ENCODE results near the gene TMEM208. TPM values are rescaled to one million over a fixed set of nuclear protein-coding genes. Genes with fewer than 3 reads are reported as not detected.
A peak's percentile ranks its signal among the peaks of the same experiment; 100 is the strongest.

The TMEM208 gene
- total RNA-seq, 1 donor from 2014 or later, result 72.4 TPM

DNA sequence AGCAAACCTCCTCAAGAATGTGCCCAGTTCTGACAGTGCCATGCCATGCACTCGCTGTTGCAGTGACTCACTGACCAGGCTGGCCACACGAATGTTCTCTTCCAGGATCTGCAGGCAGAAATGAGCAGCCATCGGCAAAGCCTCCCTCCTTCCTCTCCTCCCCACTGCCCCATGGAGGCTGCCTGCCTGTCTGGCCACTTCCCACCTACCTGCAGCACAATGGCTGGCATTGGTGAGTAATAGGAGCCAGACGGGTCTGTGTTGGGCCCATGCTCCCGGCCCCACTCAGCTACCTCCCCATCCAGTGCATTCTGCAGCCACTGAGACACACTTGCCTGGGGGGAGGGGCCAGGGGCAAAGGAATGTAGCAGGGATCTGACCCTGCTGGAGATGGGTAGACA is 40.4 kb upstream of the TMEM208 start:
- intact Hi-C loops (cut with micrococcal nuclease), result no loop called here
- Mint-ChIP-seq H3K36me3 (ENCODE audit: low read depth) (no peaks in the 10 kb centered on the region), H3K9me3 (no peaks in the 10 kb centered on the region), H3K27me3 (ENCODE audit: insufficient read depth) (peaks cover 8% of the 10 kb centered on the region), H3K4me1 (ENCODE audit: low read depth) (peaks cover 18% of the 10 kb centered on the region), H3K27ac (no peak overlapping the region), H3K4me3 (no peak overlapping the region)
- no peak for DNase-seq (ENCODE audit: low spot score)

DNA sequence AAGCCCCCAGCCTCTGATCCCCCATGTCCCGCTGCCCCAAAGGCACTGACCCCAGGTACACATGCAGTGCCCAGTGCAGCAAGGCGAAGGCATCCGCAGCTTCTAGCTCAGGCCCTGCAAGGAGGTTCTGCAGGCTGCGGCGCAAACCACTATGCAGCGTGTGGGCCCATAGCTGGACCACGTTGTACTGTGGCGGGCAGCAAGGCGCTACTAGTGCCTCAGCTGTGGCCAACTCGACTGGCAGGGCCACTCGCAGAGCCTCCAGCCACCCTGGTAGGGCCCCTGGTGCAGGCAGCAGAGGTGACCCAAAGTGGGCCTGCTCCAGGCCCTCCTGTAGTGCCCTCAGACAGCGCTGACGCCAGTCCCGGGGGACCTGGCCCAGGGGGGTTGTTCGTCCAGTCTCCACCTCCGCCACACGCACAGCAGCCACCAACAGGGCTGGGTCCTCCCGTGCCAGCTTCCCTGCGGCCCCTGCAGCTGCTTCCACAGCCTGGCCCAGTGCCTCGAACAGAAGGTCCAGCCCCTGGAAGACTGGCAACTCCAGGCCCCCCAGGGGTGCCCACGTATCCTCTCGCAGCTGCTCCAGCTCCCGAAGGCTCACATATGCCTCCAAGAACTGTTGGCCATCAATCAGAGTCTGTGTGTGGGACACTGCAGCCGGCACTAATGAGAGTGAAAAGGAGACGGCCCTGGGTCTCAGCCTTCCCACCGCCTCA is 39.6 kb upstream of the TMEM208 start:
- peaks cover 22% of the 10 kb centered on the region for H3K4me1 Mint-ChIP-seq (ENCODE audit: low read depth)
- H3K9me3 Mint-ChIP-seq, result no peaks in the 10 kb centered on the region
- DNase-seq (ENCODE audit: low spot score), result no peak
- peaks cover 8% of the 10 kb centered on the region for H3K27me3 Mint-ChIP-seq (ENCODE audit: insufficient read depth)
- intact Hi-C loops (cut with micrococcal nuclease), result no loop called here
- H3K27ac Mint-ChIP-seq, result no peak overlapping the region
- H3K36me3 Mint-ChIP-seq (ENCODE audit: low read depth), result no peaks in the 10 kb centered on the region
- no peak overlapping the region for H3K4me3 Mint-ChIP-seq

DNA sequence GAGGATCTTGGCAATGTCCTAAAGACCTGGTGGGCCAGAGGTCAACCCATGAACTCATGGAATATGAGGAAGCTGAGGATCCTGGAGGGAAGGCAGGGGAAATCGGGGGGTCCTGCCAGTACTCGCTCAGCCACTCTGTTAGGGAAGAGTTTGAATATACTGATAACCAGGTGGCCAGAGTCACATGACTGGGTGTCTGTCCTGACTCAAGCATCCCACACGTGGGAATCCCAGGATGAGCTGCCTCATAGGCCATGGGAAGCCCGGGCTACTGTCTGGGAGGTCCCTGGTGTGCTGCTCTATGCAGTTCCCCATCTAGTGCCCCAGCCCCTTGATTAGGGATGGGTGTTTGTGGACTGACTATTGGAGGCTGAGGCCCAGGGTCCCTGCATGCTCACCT is 38.6 kb upstream of the TMEM208 start:
- peaks cover 8% of the 10 kb centered on the region for H3K27me3 Mint-ChIP-seq (ENCODE audit: insufficient read depth)
- no peak overlapping the region for H3K27ac Mint-ChIP-seq
- peaks cover 5% of the 10 kb centered on the region for H3K36me3 Mint-ChIP-seq (ENCODE audit: low read depth)
- intact Hi-C loops (cut with micrococcal nuclease), result no loop called here
- peaks cover 30% of the 10 kb centered on the region for H3K4me1 Mint-ChIP-seq (ENCODE audit: low read depth)
- no peak for DNase-seq (ENCODE audit: low spot score)
- H3K9me3 Mint-ChIP-seq, result no peaks in the 10 kb centered on the region
- no peak overlapping the region for H3K4me3 Mint-ChIP-seq

DNA sequence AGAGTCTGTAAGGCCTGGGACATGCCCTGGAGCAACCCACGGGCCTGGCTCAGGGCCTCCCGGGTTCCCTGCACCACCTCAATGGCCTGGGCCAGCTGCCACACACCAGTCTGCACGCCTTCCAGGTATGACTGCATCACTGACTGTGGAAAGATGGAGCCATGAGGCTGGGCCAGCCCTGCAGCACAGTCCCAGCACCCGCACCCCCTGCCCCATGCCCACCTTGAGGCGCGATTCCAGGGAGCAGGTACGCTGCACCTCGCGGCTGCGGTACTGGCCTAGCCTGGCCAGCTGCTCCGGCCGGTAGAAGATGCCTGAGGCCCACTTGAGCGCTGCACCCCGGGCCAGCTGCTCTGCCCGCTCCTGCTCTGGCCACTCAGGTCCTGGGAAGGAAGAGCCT is 38.1 kb upstream of the TMEM208 start:
- intact Hi-C loops (cut with micrococcal nuclease), result no loop called here
- Mint-ChIP-seq H3K9me3 (no peaks in the 10 kb centered on the region), H3K27me3 (ENCODE audit: insufficient read depth) (peaks cover 8% of the 10 kb centered on the region), H3K36me3 (ENCODE audit: low read depth) (peaks cover 8% of the 10 kb centered on the region), H3K4me1 (ENCODE audit: low read depth) (peaks cover 35% of the 10 kb centered on the region), H3K4me3 (no peak overlapping the region), H3K27ac (no peak overlapping the region)
- DNase-seq (ENCODE audit: low spot score), result no peak

DNA sequence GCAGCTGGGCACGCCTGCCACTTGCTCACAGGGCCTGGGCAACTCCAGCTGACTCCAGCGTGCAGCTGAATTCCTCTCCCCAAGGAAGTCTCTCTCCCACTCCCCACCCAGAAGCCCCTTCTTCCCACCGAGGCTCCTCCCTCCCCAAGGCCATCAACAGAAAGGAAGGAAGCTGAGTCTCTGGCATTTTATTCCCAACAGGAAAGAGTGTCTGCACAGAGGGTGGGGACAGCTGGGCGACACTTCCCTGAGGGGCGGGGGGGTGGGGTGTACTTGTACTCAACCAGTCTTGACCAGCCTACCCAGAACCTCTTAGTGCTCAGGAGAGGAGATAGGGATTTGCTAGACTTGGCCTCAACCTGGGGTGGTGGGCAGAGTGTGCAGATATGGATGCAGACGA is 36.9 kb upstream of the TMEM208 start, which contains the start of gene EXOC3L1:
TSS of gene EXOC3L1 (minus strand) at position 96 of the 400 bp plus-strand sequence. CDS start 460 bp downstream, outside the sequence.
- intact Hi-C loops (cut with micrococcal nuclease), result loop anchor here (5.0 kb wide), 1 partner anchor 122 kb away; no protein-coding TSS in a partner anchor
- H3K27me3 Mint-ChIP-seq (ENCODE audit: insufficient read depth), result peaks cover 6% of the 10 kb centered on the region
- H3K27ac Mint-ChIP-seq, result peak within 1 kb of the TSS; percentile 61
- H3K36me3 Mint-ChIP-seq (ENCODE audit: low read depth), result peaks cover 17% of the 10 kb centered on the region
- DNase-seq (ENCODE audit: low spot score), result no peak
- H3K4me3 Mint-ChIP-seq, result peak within 1 kb of the TSS; percentile 95
- H3K4me1 Mint-ChIP-seq (ENCODE audit: low read depth), result peaks cover 43% of the 10 kb centered on the region
- no peaks in the 10 kb centered on the region for H3K9me3 Mint-ChIP-seq

DNA sequence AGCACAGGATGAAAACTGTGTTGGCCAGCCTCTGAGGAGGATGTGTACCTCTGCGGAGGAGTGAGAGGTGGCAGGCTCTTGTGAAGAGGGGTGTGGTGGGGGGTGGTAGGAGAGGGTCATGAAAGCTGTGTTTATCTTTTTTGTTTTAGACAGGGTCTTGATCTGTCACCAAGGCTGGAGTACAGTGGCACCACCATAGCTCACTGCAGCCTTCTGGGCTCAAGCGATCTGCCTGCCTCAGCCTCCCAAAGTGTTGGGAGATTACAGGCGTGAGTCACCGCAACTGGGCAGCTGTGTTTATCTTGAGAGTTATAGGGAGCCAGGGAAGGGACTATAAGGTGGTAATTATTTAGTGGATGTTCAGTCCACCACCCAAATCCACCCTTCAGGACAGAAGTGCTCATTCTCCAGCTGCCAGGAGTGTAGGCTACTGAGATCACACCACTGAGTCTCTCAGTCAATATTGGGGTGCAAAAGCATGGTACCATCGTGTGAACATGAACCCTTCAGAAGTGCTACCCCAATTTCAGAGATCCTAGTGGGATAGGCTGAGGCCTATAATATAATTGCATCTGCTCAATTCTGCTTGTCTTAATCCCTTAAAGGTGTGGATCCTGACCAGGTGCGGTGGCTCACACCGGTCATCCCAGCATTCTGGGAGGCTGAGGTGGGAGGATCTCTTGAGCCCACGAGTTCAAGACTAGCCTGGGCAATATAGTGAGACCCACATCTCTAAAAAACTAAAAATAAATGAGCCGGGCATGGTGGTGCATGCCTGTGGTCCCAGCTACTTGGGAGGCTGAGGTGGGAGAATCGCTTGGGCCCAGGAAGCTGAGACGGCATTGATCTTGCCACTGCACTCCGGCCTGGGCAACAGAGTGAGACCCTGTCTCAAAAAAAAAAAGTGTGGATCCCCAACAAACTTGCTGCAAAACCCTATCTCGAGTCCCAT is 36.2 kb upstream of the TMEM208 start:
- Mint-ChIP-seq H3K27ac (peak overlapping the region; percentile 61), H3K4me3 (peak overlapping the region; percentile 95), H3K4me1 (ENCODE audit: low read depth) (peaks cover 40% of the 10 kb centered on the region), H3K36me3 (ENCODE audit: low read depth) (peaks cover 23% of the 10 kb centered on the region), H3K9me3 (no peaks in the 10 kb centered on the region), H3K27me3 (ENCODE audit: insufficient read depth) (no peaks in the 10 kb centered on the region)
- DNase-seq (ENCODE audit: low spot score), result no peak
- intact Hi-C loops (cut with micrococcal nuclease), result loop anchor here (5.0 kb wide), 1 partner anchor 122 kb away; no protein-coding TSS in a partner anchor

DNA sequence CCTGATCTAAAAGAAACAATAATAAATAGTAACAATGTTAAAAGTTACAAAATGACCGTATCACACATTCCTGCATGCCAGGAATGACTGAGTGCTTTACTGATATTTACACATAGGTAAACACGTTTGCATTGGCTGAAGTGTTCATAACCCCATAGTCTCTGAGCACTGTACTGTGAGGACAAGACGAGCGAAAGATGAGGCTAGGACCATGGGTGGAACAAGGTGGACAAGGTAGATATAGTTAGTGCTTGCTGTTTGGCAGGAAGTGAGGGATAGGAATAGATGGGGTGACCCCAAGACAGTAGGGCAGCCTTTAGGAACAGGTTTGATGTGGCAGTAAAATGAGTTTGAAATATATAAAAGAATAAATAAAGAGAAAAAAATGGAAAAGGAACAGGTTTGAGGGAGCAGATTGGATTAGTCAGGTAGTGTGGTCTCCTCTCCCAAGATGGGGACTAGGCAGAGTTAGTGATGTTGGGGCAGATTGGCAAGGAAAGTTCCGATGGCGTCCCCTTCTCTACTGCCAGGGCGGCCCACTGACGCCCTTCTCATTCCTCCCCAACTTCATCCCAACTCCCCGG is 35.4 kb upstream of the TMEM208 start:
- Mint-ChIP-seq H3K27me3 (ENCODE audit: insufficient read depth) (no peaks in the 10 kb centered on the region), H3K27ac (peak overlapping the region; percentile 86), H3K4me3 (peak overlapping the region; percentile 95), H3K36me3 (ENCODE audit: low read depth) (peaks cover 31% of the 10 kb centered on the region), H3K4me1 (ENCODE audit: low read depth) (peaks cover 46% of the 10 kb centered on the region), H3K9me3 (no peaks in the 10 kb centered on the region)
- intact Hi-C loops (cut with micrococcal nuclease), result loop anchor here (5.0 kb wide), 1 partner anchor 121 kb away; no protein-coding TSS in a partner anchor
- no peak for DNase-seq (ENCODE audit: low spot score)

DNA sequence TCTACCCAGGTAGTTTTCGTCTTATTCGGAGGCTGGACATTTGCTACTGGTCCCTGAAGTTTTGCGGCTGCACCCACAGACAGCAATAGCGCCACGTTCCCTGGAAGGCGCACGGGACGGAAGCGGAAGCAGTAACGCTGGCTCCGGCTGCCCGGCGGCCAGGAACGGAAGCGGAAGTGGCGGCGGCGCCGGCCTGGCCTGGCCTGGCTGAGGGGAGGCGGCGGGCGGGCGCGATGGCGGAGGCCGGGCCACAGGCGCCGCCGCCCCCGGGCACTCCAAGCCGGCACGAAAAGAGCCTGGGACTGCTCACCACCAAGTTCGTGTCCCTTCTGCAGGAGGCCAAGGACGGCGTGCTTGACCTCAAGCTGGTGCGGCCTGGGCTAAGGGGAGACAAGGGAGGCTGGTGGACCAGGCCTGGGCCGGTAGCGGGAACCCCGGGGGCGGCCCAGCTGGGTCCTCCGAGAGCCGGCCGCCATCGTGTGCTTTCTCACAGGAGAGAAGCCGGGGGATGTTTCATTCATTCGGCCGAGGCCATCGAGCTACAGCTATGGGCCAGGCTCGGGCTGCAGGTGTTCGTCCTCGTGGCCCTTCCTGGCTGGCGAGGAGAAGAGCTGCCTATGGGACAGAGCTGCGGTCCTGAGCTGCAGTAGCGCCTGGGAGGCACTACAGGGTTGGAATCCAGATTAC is 34.8 kb upstream of the TMEM208 start, which contains the start of gene E2F4:
TSS of gene E2F4 (plus strand) at position 161 of the 687 bp plus-strand sequence. CDS start at position 234, 73 bp downstream.
- H3K4me3 Mint-ChIP-seq, result peak within 1 kb of the TSS; percentile 95
- no peaks in the 10 kb centered on the region for H3K9me3 Mint-ChIP-seq
- intact Hi-C loops (cut with micrococcal nuclease), result loop anchor here (1.0 to 5.0 kb wide), 5 partner anchors 9 to 163 kb away; partner anchors contain the start of genes CBFB, FHOD1 and MATCAP1
- peaks cover 36% of the 10 kb centered on the region for H3K36me3 Mint-ChIP-seq (ENCODE audit: low read depth)
- peaks cover 51% of the 10 kb centered on the region for H3K4me1 Mint-ChIP-seq (ENCODE audit: low read depth)
- peak within 1 kb of the TSS; percentile 86 for H3K27ac Mint-ChIP-seq
- peak; percentile 86 for DNase-seq (ENCODE audit: low spot score)
- H3K27me3 Mint-ChIP-seq (ENCODE audit: insufficient read depth), result no peaks in the 10 kb centered on the region

DNA sequence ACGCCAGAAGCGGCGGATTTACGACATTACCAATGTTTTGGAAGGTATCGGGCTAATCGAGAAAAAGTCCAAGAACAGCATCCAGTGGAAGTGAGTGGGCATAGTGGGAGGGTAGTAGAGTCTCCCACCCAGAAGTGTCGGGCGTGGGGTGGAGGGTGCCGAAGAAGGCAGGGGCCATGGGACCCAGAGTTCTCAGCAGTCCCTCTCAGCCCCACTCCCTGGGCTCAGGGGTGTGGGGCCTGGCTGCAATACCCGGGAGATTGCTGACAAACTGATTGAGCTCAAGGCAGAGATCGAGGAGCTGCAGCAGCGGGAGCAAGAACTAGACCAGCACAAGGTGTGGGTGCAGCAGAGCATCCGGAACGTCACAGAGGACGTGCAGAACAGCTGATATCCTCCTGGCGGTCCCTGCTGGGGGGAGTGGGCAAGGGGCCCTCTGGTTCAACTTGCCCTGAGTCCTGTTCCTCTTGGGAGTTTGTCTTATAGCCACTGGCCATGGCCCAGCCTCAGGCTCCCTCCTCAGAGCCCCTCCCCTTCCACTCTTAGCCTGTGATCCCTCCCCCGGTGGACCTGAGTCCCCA is 34.1 kb upstream of the TMEM208 start:
- H3K27ac Mint-ChIP-seq, result peak overlapping the region; percentile 73
- intact Hi-C loops (cut with micrococcal nuclease), result loop anchor here (1.0 to 5.0 kb wide), 5 partner anchors 10 to 164 kb away; partner anchors contain the start of genes CBFB, FHOD1 and MATCAP1

DNA sequence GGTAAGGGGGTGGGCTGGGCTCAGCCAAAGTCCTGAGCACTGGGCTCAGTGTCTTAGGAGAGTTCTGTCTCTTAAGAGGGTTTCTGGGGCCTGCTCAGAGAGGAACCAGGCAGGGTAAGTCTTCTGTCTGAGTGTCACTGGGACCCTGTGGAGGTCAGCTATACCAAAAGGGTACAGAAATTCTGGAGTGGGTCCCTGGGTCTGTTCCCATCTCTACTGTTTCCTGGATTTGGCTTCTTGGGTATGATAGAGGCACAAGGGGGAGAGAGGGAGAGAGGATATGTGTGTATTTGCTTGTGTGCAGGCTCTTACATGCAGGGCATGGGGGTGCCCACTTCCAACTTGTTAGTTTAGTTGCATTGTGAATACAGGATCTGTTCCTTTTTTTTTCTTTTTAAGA is 33.4 kb upstream of the TMEM208 start:
- Mint-ChIP-seq H3K9me3 (no peaks in the 10 kb centered on the region), H3K27me3 (ENCODE audit: insufficient read depth) (no peaks in the 10 kb centered on the region), H3K27ac (peak overlapping the region; percentile 48), H3K4me1 (ENCODE audit: low read depth) (peaks cover 51% of the 10 kb centered on the region), H3K36me3 (ENCODE audit: low read depth) (peaks cover 38% of the 10 kb centered on the region), H3K4me3 (peak overlapping the region; percentile 95)
- intact Hi-C loops (cut with micrococcal nuclease), result loop anchor here (5.0 kb wide), 1 partner anchor 119 kb away; no protein-coding TSS in a partner anchor
- no peak for DNase-seq (ENCODE audit: low spot score)

More for the DNA sequence above, 34.1 kb upstream of the TMEM208 start:
- Mint-ChIP-seq H3K36me3 (ENCODE audit: low read depth) (peaks cover 36% of the 10 kb centered on the region), H3K4me3 (peak overlapping the region; percentile 95), H3K27me3 (ENCODE audit: insufficient read depth) (no peaks in the 10 kb centered on the region), H3K9me3 (no peaks in the 10 kb centered on the region), H3K4me1 (ENCODE audit: low read depth) (peaks cover 51% of the 10 kb centered on the region)
- DNase-seq (ENCODE audit: low spot score), result no peak

DNA sequence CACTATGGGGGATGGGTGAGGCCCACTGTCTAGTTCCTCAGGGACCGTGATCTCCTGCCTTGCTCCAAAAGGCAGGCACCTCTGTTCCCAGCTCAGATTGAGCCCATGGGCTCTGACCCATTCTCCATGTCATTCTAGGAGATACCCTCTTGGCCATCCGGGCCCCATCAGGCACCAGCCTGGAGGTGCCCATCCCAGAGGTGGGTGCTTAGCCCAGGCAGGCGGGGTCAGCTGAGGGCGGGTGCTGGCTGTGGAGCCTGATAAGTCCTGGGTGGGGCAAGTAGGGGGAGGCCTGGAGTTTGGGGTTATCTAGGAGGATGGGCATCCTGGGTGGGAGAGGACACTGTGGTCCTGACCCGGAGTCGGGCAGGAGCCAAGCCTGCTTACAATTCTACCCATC is 32.7 kb upstream of the TMEM208 start:
- no peak for DNase-seq (ENCODE audit: low spot score)
- intact Hi-C loops (cut with micrococcal nuclease), result loop anchor here (5.0 kb wide), 1 partner anchor 118 kb away; no protein-coding TSS in a partner anchor
- H3K4me3 Mint-ChIP-seq, result peak overlapping the region; percentile 95
- no peaks in the 10 kb centered on the region for H3K27me3 Mint-ChIP-seq (ENCODE audit: insufficient read depth)
- H3K27ac Mint-ChIP-seq, result peak overlapping the region; percentile 48
- peaks cover 38% of the 10 kb centered on the region for H3K36me3 Mint-ChIP-seq (ENCODE audit: low read depth)
- H3K4me1 Mint-ChIP-seq (ENCODE audit: low read depth), result peaks cover 51% of the 10 kb centered on the region
- H3K9me3 Mint-ChIP-seq, result no peaks in the 10 kb centered on the region
